ES-I3 (cell line): ENCODE results near the gene RMDN3.
A peak's percentile ranks its signal among the peaks of the same experiment; 100 is the strongest.

Experiments
- H3K36me3 ChIP-seq: 2 replicates; pipeline ENCODE4 v1.6.1; 2013; ENCODE audit warnings: mild to moderate bottlenecking, low read length, control low read depth, moderate library complexity; ENCODE audit not compliant: insufficient read depth
- H3K4me1 ChIP-seq: 2 replicates; pipeline ENCODE4 v1.6.1; 2013; ENCODE audit warnings: mild to moderate bottlenecking, control low read depth, low read length; ENCODE audit not compliant: insufficient read depth
- H3K9ac ChIP-seq: 2 replicates; pipeline ENCODE4 v1.6.1; 2013; ENCODE audit warnings: low read depth, mild to moderate bottlenecking, low read length, moderate library complexity
- H3K9me3 ChIP-seq: 2 replicates; pipeline ENCODE4 v1.6.1; 2013; ENCODE audit warnings: mild to moderate bottlenecking, low read length, moderate library complexity; ENCODE audit not compliant: control insufficient read depth, insufficient read depth

RMDN3 gene

GRCh38 chr15:40754883-40755811 lies at the start of gene RMDN3:
TSS of gene RMDN3 (minus strand) at chr15:40755254. CDS start at chr15:40754783, 471 bp downstream.
- H3K4me1 ChIP-seq = no peaks in the 10 kb centered on the region
- H3K9me3 ChIP-seq = no peaks in the 10 kb centered on the region
- H3K36me3 ChIP-seq = no peaks in the 10 kb centered on the region
- H3K9ac ChIP-seq = peak within 1 kb of the TSS; percentile 64

GRCh38 chr15:40803688-40804087 lies 48.6 kb upstream of the RMDN3 start:
- Histone ChIP-seq H3K9me3 (no peaks in the 10 kb centered on the region), H3K9ac (no peak overlapping the region), H3K36me3 (no peaks in the 10 kb centered on the region), H3K4me1 (peaks cover 12% of the 10 kb centered on the region)

- Histone ChIP-seq H3K36me3 (no peaks in the 10 kb centered on the region), H3K9ac (no peak overlapping the region), H3K4me1 (peaks cover 18% of the 10 kb centered on the region), H3K9me3 (no peaks in the 10 kb centered on the region)
These were observed 48.0 kb upstream of the RMDN3 start for GRCh38 chr15:40803076-40803475.

- no peaks in the 10 kb centered on the region for H3K9me3 ChIP-seq
- H3K4me1 ChIP-seq = peaks cover 27% of the 10 kb centered on the region
- H3K36me3 ChIP-seq = no peaks in the 10 kb centered on the region
These were observed 44.5 kb upstream of the RMDN3 start for GRCh38 chr15:40799523-40799922.

GRCh38 chr15:40796512-40796911 lies 41.5 kb upstream of the RMDN3 start:
- Histone ChIP-seq H3K4me1 (peaks cover 27% of the 10 kb centered on the region), H3K36me3 (no peaks in the 10 kb centered on the region), H3K9me3 (no peaks in the 10 kb centered on the region), H3K9ac (no peak overlapping the region)

More at GRCh38 chr15:40799523-40799922, 44.5 kb upstream of the RMDN3 start:
- no peak overlapping the region for H3K9ac ChIP-seq

GRCh38 chr15:40796041-40796440 lies 41.0 kb upstream of the RMDN3 start:
- Histone ChIP-seq H3K36me3 (no peaks in the 10 kb centered on the region), H3K4me1 (peaks cover 27% of the 10 kb centered on the region), H3K9ac (no peak overlapping the region), H3K9me3 (no peaks in the 10 kb centered on the region)

GRCh38 chr15:40793216-40793989 lies 38.3 kb upstream of the RMDN3 start:
- no peaks in the 10 kb centered on the region for H3K9me3 ChIP-seq
- H3K9ac ChIP-seq = no peak overlapping the region
- H3K4me1 ChIP-seq = peaks cover 15% of the 10 kb centered on the region
- H3K36me3 ChIP-seq = no peaks in the 10 kb centered on the region

- no peak overlapping the region for H3K9ac ChIP-seq
- H3K36me3 ChIP-seq = no peaks in the 10 kb centered on the region
- H3K4me1 ChIP-seq = peaks cover 10% of the 10 kb centered on the region
- no peaks in the 10 kb centered on the region for H3K9me3 ChIP-seq
These were observed 37.3 kb upstream of the RMDN3 start for GRCh38 chr15:40792394-40792793.

- peaks cover 8% of the 10 kb centered on the region for H3K4me1 ChIP-seq
- no peak overlapping the region for H3K9ac ChIP-seq
These were observed 35.7 kb upstream of the RMDN3 start for GRCh38 chr15:40790718-40791117.

GRCh38 chr15:40789999-40790398 lies 34.9 kb upstream of the RMDN3 start:
- H3K4me1 ChIP-seq = peaks cover 8% of the 10 kb centered on the region
- H3K9ac ChIP-seq = no peak overlapping the region
- H3K9me3 ChIP-seq = no peaks in the 10 kb centered on the region
- no peaks in the 10 kb centered on the region for H3K36me3 ChIP-seq

More at GRCh38 chr15:40790718-40791117, 35.7 kb upstream of the RMDN3 start:
- Histone ChIP-seq H3K9me3 (no peaks in the 10 kb centered on the region), H3K36me3 (no peaks in the 10 kb centered on the region)

GRCh38 chr15:40789119-40789518 lies 34.1 kb upstream of the RMDN3 start:
- Histone ChIP-seq H3K36me3 (no peaks in the 10 kb centered on the region), H3K9ac (no peak overlapping the region), H3K4me1 (peaks cover 8% of the 10 kb centered on the region), H3K9me3 (no peaks in the 10 kb centered on the region)

GRCh38 chr15:40787991-40788390 lies 32.9 kb upstream of the RMDN3 start:
- Histone ChIP-seq H3K4me1 (peaks cover 8% of the 10 kb centered on the region), H3K9ac (no peak overlapping the region), H3K9me3 (no peaks in the 10 kb centered on the region), H3K36me3 (no peaks in the 10 kb centered on the region)

GRCh38 chr15:40787344-40787841 lies 32.3 kb upstream of the RMDN3 start:
- Histone ChIP-seq H3K4me1 (peaks cover 8% of the 10 kb centered on the region), H3K9ac (no peak overlapping the region), H3K9me3 (no peaks in the 10 kb centered on the region), H3K36me3 (no peaks in the 10 kb centered on the region)

- Histone ChIP-seq H3K9ac (no peak overlapping the region), H3K9me3 (no peaks in the 10 kb centered on the region), H3K4me1 (peaks cover 8% of the 10 kb centered on the region), H3K36me3 (no peaks in the 10 kb centered on the region)
These were observed 30.8 kb upstream of the RMDN3 start for GRCh38 chr15:40785814-40786213.
